A549 (cell line): Measurements from ENCODE around the gene PTPDC1.

Experiments used
- POLR2A ChIP-seq: IDR thresholded peaks from 2 replicates; pipeline ENCODE4 v1.6.1; 2012; ENCODE audit warnings: mild to moderate bottlenecking, low read length
- RAD21 ChIP-seq, 2 experiments: fragments of >200 bp in 1 of 2; sonication (Bioruptor Twin) in 1 of 2; formaldehyde crosslinking in 1 of 2; IDR thresholded peaks in 1 of 2; conservative IDR thresholded peaks in 1 of 2; 2 replicates in 1 of 2; 3 replicates in 1 of 2; pipeline ENCODE4 v1.6.1; 2012 to 2018; ENCODE audit warnings: inconsistent platforms in 1 of 2
- USF2 ChIP-seq: fragments of 450-650 bp; IDR thresholded peaks from 2 replicates; pipeline ENCODE4 v1.6.1; 2014; ENCODE audit warnings: antibody characterized with exemption
- TF ChIP-seq, protein P1 (sequence below): fragments of >200 bp; sonication (Bioruptor Twin); formaldehyde crosslinking; IDR thresholded peaks from 3 replicates; pipeline ENCODE4 v1.5.1; 2016
- TF ChIP-seq, protein P2 (sequence below): IDR thresholded peaks from 2 replicates; pipeline ENCODE4 v1.6.1; 2012

GRCh38 chr9:94156348-94157049 lies 72.2 kb downstream of the PTPDC1 start:
- TF ChIP-seq, protein P1, sequence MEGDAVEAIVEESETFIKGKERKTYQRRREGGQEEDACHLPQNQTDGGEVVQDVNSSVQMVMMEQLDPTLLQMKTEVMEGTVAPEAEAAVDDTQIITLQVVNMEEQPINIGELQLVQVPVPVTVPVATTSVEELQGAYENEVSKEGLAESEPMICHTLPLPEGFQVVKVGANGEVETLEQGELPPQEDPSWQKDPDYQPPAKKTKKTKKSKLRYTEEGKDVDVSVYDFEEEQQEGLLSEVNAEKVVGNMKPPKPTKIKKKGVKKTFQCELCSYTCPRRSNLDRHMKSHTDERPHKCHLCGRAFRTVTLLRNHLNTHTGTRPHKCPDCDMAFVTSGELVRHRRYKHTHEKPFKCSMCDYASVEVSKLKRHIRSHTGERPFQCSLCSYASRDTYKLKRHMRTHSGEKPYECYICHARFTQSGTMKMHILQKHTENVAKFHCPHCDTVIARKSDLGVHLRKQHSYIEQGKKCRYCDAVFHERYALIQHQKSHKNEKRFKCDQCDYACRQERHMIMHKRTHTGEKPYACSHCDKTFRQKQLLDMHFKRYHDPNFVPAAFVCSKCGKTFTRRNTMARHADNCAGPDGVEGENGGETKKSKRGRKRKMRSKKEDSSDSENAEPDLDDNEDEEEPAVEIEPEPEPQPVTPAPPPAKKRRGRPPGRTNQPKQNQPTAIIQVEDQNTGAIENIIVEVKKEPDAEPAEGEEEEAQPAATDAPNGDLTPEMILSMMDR, result no peak
- TF ChIP-seq RAD21 (conservative IDR thresholded peaks at IDR 0.05 in 1 of 2, IDR thresholded peaks at IDR 0.05 in 1 of 2) (no peak), POLR2A (no peak), USF2 (no peak)
- TF ChIP-seq, protein P2, sequence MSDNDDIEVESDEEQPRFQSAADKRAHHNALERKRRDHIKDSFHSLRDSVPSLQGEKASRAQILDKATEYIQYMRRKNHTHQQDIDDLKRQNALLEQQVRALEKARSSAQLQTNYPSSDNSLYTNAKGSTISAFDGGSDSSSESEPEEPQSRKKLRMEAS, result no peak; the same call in 1 of the 2 replicates
